GM12878 (cell line): Measurements from ENCODE around the gene KIF6. TPM values are rescaled to one million over a fixed set of nuclear protein-coding genes. Genes with fewer than 3 reads are reported as not detected.

Source experiments
- ATAC-seq: fragments of 200-7000 bp; cut with Tn5 transposase; 3 replicates; pipeline ENCODE4 v1.9.1; 2020; ENCODE audit warnings: mild to moderate bottlenecking, moderate library complexity
- BruUV-seq: library from RNA; stranded (reverse); fragments of 400-500 nt; replicated peaks from 2 replicates; lab custom pipeline; 2021; lab: Mats Ljungman, UMichigan
- CTCF ChIA-PET: fragments of 300-600 bp; sonication (Branson Sonifier 250); formaldehyde crosslinking; extraction: SDS; loops from one replicate; lab custom pipeline; 2021; ENCODE audit warnings: inconsistent platforms; lab: Yijun Ruan, JAX
- POLR2A ChIA-PET: fragments of 350-600 bp; formaldehyde crosslinking; extraction: SDS; loops from one replicate; lab custom pipeline; 2021; ENCODE audit warnings: inconsistent platforms; lab: Charles Lee
- RAD21 ChIA-PET: fragments of 300-600 bp; sonication (Branson Sonifier 250); formaldehyde crosslinking; loops from one replicate; lab custom pipeline; 2023; ENCODE audit warnings: antibody characterized with exemption; ENCODE audit not compliant: unreplicated experiment; lab: Charles Lee
- SMC1A ChIA-PET: fragments of 300-600 bp; sonication (Branson Sonifier 250); formaldehyde crosslinking; loops from one replicate; lab custom pipeline; 2023; ENCODE audit not compliant: unreplicated experiment, uncharacterized antibody; lab: Charles Lee
- DNase-seq: peaks from one replicate; pipeline ENCODE4 v3.0.0-alpha.2; 2011; ENCODE audit warnings: low read depth, low spot score
- FAIRE-seq: peaks from 3 replicates; lab custom pipeline; 2011; peaks lifted over from hg19 to GRCh38; lab: Jason Lieb, UNC
- H2AFZ ChIP-seq: 2 replicates; pipeline ENCODE4 v1.6.0; 2011; ENCODE audit warnings: low read depth, low read length, control low read depth; ENCODE audit not compliant: control insufficient read depth
- H3K27ac ChIP-seq: 2 replicates; pipeline ENCODE4 v1.5.1; 2011; ENCODE audit warnings: control low read depth; ENCODE audit not compliant: control insufficient read depth, insufficient read depth
- H3K27me3 ChIP-seq, 2 experiments: replicated peaks in 1 of 2; 2 replicates each; pipeline versions ENCODE4 v1.6.0 to v1.6.1; 2011; ENCODE audit warnings: low read length in 1 of 2; ENCODE audit not compliant: control insufficient read depth in 2 of 2, insufficient read depth in 2 of 2
- H3K36me3 ChIP-seq, 2 experiments: 2 replicates each; pipeline ENCODE4 v1.5.1; 2011; ENCODE audit warnings: low read length in 1 of 2; ENCODE audit not compliant: control insufficient read depth in 2 of 2, insufficient read depth in 2 of 2
- H3K4me1 ChIP-seq: 2 replicates; pipeline ENCODE4 v1.6.1; 2011; ENCODE audit warnings: mild to moderate bottlenecking, low read length, moderate library complexity, mixed read lengths; ENCODE audit not compliant: control insufficient read depth, insufficient read depth
- H3K4me2 ChIP-seq: 2 replicates; pipeline ENCODE4 v1.6.0; 2011; ENCODE audit warnings: control low read depth; ENCODE audit not compliant: control insufficient read depth, insufficient read depth
- H3K4me3 ChIP-seq: fragments of 200-600 bp; sonication (generic); 2 replicates; pipeline ENCODE4 v1.5.1; 2016
- H3K79me2 ChIP-seq: 2 replicates; pipeline ENCODE4 v1.6.0; 2011; ENCODE audit warnings: low read length; ENCODE audit not compliant: control insufficient read depth, insufficient read depth
- H3K9ac ChIP-seq: 2 replicates; pipeline ENCODE4 v1.8.0; 2011; ENCODE audit warnings: low read length, control low read depth, mixed read lengths; ENCODE audit not compliant: control insufficient read depth, insufficient read depth
- H3K9me3 ChIP-seq: replicated peaks from 3 replicates; pipeline ENCODE4 v1.5.1; 2011; ENCODE audit warnings: mild to moderate bottlenecking, low read length; ENCODE audit not compliant: control insufficient read depth, insufficient read depth
- H4K20me1 ChIP-seq: 2 replicates; pipeline ENCODE4 v1.6.0; 2011; ENCODE audit not compliant: control insufficient read depth, insufficient read depth
- BMI1 ChIP-seq: fragments of 450-650 bp; IDR thresholded peaks from 2 replicates; pipeline ENCODE4 v1.6.1; 2016; ENCODE audit warnings: mild to moderate bottlenecking, moderate library complexity, borderline replicate concordance
- CTCF ChIP-seq, 3 experiments: IDR thresholded peaks in 2 of 3; conservative IDR thresholded peaks in 1 of 3; 2 replicates each; pipeline ENCODE4 v1.5.1; 2011; ENCODE audit warnings: low read depth in 3 of 3, low read length in 3 of 3, mild to moderate bottlenecking in 3 of 3, control low read depth in 2 of 3, moderate library complexity in 2 of 3, inconsistent platforms in 1 of 3, mixed read lengths in 1 of 3; ENCODE audit not compliant: control insufficient read depth in 2 of 3, insufficient read depth in 1 of 3; ENCODE audit errors: extremely low read depth in 1 of 3
- IRF4 ChIP-seq: IDR thresholded peaks from 2 replicates; pipeline ENCODE4 v1.6.1; 2011; ENCODE audit warnings: low read depth, low read length
- PAX8 ChIP-seq: fragments of 450-650 bp; IDR thresholded peaks from 2 replicates; pipeline ENCODE4 v1.6.1; 2017; ENCODE audit warnings: mild to moderate bottlenecking, moderate library complexity
- RAD21 ChIP-seq: IDR thresholded peaks from 2 replicates; pipeline ENCODE4 v1.6.1; 2011; ENCODE audit warnings: mild to moderate bottlenecking, low read depth, low read length, moderate library complexity; ENCODE audit not compliant: insufficient read depth
- RELA ChIP-seq: fragments of 450-650 bp; IDR thresholded peaks from 2 replicates; pipeline ENCODE4 v1.8.0; 2014; ENCODE audit warnings: borderline replicate concordance; ENCODE audit not compliant: partially characterized antibody
- SMC3 ChIP-seq: IDR thresholded peaks from 2 replicates; pipeline ENCODE4 v1.6.1; 2011; ENCODE audit warnings: low read length, improper control_type of control experiment, borderline replicate concordance
- YY1 ChIP-seq: IDR thresholded peaks from 2 replicates; pipeline ENCODE4 v1.6.1; 2011; ENCODE audit warnings: low read depth, mild to moderate bottlenecking, low read length
- ZNF207 ChIP-seq: fragments of 450-650 bp; IDR thresholded peaks from 2 replicates; pipeline ENCODE4 v1.6.1; 2014; ENCODE audit warnings: antibody characterized with exemption, mild to moderate bottlenecking, borderline replicate concordance
- ZSCAN29 ChIP-seq: fragments of 450-650 bp; IDR thresholded peaks from 2 replicates; pipeline ENCODE4 v1.6.1; 2017; ENCODE audit warnings: mild to moderate bottlenecking, moderate library complexity
- WGBS: methylation state at CpG from one replicate; pipeline ENCODE4 v1.1.6; 2016; ENCODE audit warnings: low lambda C conversion rate; ENCODE audit not compliant: insufficient replicate concordance, insufficient coverage; ENCODE audit errors: missing lambda C conversion rate; 5-methylcytosine and 5-hydroxymethylcytosine counted together
- in situ Hi-C: fragments of 300-500 bp; cut with MboI; formaldehyde crosslinking; loops from 9 replicates; pipeline ENCODE4 v1.14.3; 2018; ENCODE audit warnings: mixed read lengths
- intact Hi-C: fragments of 100-400 bp; cut with micrococcal nuclease; formaldehyde crosslinking; loops from one replicate; pipeline ENCODE4 v1.14.2; 2022; ENCODE audit not compliant: unreplicated experiment
- polyA plus RNA-seq, 11 experiments: library from polyadenylated mRNA; depleted of rRNA in 4 of 11; unstranded in 6 of 11; stranded (reverse) in 5 of 11; fragments of >200 nt; fragmentation: Nextera tagmentation in 4 of 11; fragmentation: Illumina TruSeq in 1 of 11; extraction: Ambion mirVana in 4 of 11; extraction: Trizol in 1 of 11; gene quantifications; 1 replicate in 1 of 11; 2 replicates in 10 of 11; pipeline versions ENCODE4 v1.2.1 to v1.2.3, GENCODE V29; 2011 to 2016; ENCODE audit warnings: inconsistent platforms in 2 of 11, missing spikeins in 2 of 11, low read depth in 1 of 11
- total RNA-seq, 4 experiments: library from RNA; depleted of rRNA in 3 of 4; stranded (reverse); fragments of >200 nt in 3 of 4; fragmentation: Illumina TruSeq in 1 of 4; extraction: Trizol in 1 of 4; gene quantifications; 2 replicates each; pipeline versions ENCODE4 v1.2.1 to v1.2.3, GENCODE V29; 2013 to 2021

KIF6 gene
- total and polyA plus RNA-seq, 10 of the 15 experiments (the other 5 are each of a cell fraction or from before 2014, with no cell fraction given): 0.09 to 1.0 (median 0.28) TPM

- no peaks in the 10 kb centered on the region for H3K9me3 ChIP-seq
- WGBS: 18% methylated on average over 7 of the region's 7 CpGs
- H3K4me2 ChIP-seq: no peak overlapping the region
- BruUV-seq: no TSS peak
- RAD21 ChIA-PET: interaction anchor here (0.6 to 2.3 kb wide), 9 partner anchors 10 to 437 kb away, joined by 3 to 17 read pairs (median 3); no protein-coding TSS in a partner anchor
- in situ Hi-C loops (no loop called here), intact Hi-C loops (no loop called here)
- no peaks in the 10 kb centered on the region for H3K36me3 ChIP-seq
- H3K27ac ChIP-seq: no peak overlapping the region
- H3K9ac ChIP-seq: no peak overlapping the region
- H3K27me3 ChIP-seq: peaks cover 9 to 14% of the 10 kb centered on the region in 2 experiments
- no peak overlapping the region for H2AFZ ChIP-seq
- FAIRE-seq (peak; percentile 92), DNase-seq (no peak), ATAC-seq (peak; percentile 88)
- no peak overlapping the region for H3K4me3 ChIP-seq
- CTCF ChIA-PET: interaction anchor here (0.7 to 6.6 kb wide), 24 partner anchors 10 to 518 kb away, joined by 3 to 73 read pairs (median 4); no protein-coding TSS in a partner anchor
- H3K79me2 ChIP-seq: no peaks in the 10 kb centered on the region
- no peaks in the 10 kb centered on the region for H4K20me1 ChIP-seq
- no peaks in the 10 kb centered on the region for H3K4me1 ChIP-seq
- SMC1A ChIA-PET: interaction anchor here (0.8 to 2.1 kb wide), 8 partner anchors 12 to 313 kb away, joined by 3 to 9 read pairs (median 4); partner anchors contain the start of gene KCNK16
- POLR2A ChIA-PET: no interaction called here
- peak; percentile 89 to 92 (median 91) for TF ChIP-seq CTCF (IDR thresholded peaks at IDR 0.05 in 2 of 3, conservative IDR thresholded peaks at IDR 0.05 in 1 of 3; ENCODE audit: control insufficient read depth in 2 of 3, extremely low read depth in 1 of 3, insufficient read depth in 1 of 3, low read depth in 3 of 3, low read length in 3 of 3)
- peak; percentile 90 for TF ChIP-seq SMC3
- 0 out of 2 replicates have a peak, but pooled peaks have one; percentile 36 for TF ChIP-seq YY1
- TF ChIP-seq BMI1: no peak
- TF ChIP-seq RELA: peak; percentile 23
- TF ChIP-seq ZSCAN29: no peak
- TF ChIP-seq IRF4: 0 out of 2 replicates have a peak, but pooled peaks have one; percentile 52
- no peak for TF ChIP-seq PAX8
- TF ChIP-seq RAD21: peak; percentile 87
- 0 out of 2 replicates have a peak, but pooled peaks have one; percentile 45 for TF ChIP-seq ZNF207
Measured at GRCh38 chr6:39309942-39310531, 415.2 kb downstream of the KIF6 start.
